GM06990 (cell line): Measurements from ENCODE around the gene STT3A.

Experiments used
- DNase-seq: peaks from one replicate; pipeline ENCODE4 v3.0.0-alpha.2; 2011; ENCODE audit not compliant: insufficient read length; ENCODE audit errors: extremely low read depth
- H3K27me3 ChIP-seq: replicated peaks from 2 replicates; pipeline ENCODE4 v1.6.0; 2011; ENCODE audit warnings: low read length; ENCODE audit not compliant: control insufficient read depth, insufficient read depth
- H3K36me3 ChIP-seq: 2 replicates; pipeline ENCODE4 v1.5.1; 2011; ENCODE audit warnings: low read length; ENCODE audit not compliant: control insufficient read depth, insufficient read depth
- H3K4me3 ChIP-seq: replicated peaks from 2 replicates; pipeline ENCODE4 v1.5.1; 2011; ENCODE audit warnings: low read depth, mild to moderate bottlenecking, control low read depth, low read length
- CTCF ChIP-seq: IDR thresholded peaks from 2 replicates; pipeline ENCODE4 v1.5.1; 2011; ENCODE audit warnings: low read length, control low read depth, mild to moderate bottlenecking, inconsistent platforms; ENCODE audit not compliant: insufficient read depth, poor library complexity, severe bottlenecking

Gene STT3A

GRCh38 chr11:125554038-125554437 is 38.6 kb upstream of the STT3A start:
- H3K27me3 ChIP-seq = no peaks in the 10 kb centered on the region
- H3K4me3 ChIP-seq = no peak overlapping the region
- no peaks in the 10 kb centered on the region for H3K36me3 ChIP-seq
- no peak for DNase-seq
- no peak for TF ChIP-seq CTCF

- Histone ChIP-seq H3K27me3 (no peaks in the 10 kb centered on the region), H3K36me3 (no peaks in the 10 kb centered on the region), H3K4me3 (no peak overlapping the region)
- no peak for DNase-seq
- TF ChIP-seq CTCF = no peak
These were observed 32.8 kb upstream of the STT3A start for GRCh38 chr11:125559888-125560287.

GRCh38 chr11:125561924-125562323 is 30.7 kb upstream of the STT3A start:
- TF ChIP-seq CTCF = no peak
- Histone ChIP-seq H3K4me3 (no peak overlapping the region), H3K36me3 (no peaks in the 10 kb centered on the region), H3K27me3 (no peaks in the 10 kb centered on the region)
- DNase-seq = no peak

GRCh38 chr11:125562430-125562829 is 30.2 kb upstream of the STT3A start:
- no peak for TF ChIP-seq CTCF
- DNase-seq = no peak
- H3K27me3 ChIP-seq = no peaks in the 10 kb centered on the region
- H3K4me3 ChIP-seq = no peak overlapping the region
- no peaks in the 10 kb centered on the region for H3K36me3 ChIP-seq

GRCh38 chr11:125564357-125564756 is 28.3 kb upstream of the STT3A start:
- Histone ChIP-seq H3K4me3 (no peak overlapping the region), H3K36me3 (no peaks in the 10 kb centered on the region), H3K27me3 (no peaks in the 10 kb centered on the region)
- no peak for TF ChIP-seq CTCF
- no peak for DNase-seq

- TF ChIP-seq CTCF = no peak
- no peaks in the 10 kb centered on the region for H3K27me3 ChIP-seq
- no peak for DNase-seq
These were observed 26.4 kb upstream of the STT3A start for GRCh38 chr11:125566235-125566634.

More at GRCh38 chr11:125566235-125566634, 26.4 kb upstream of the STT3A start:
- H3K4me3 ChIP-seq = no peak overlapping the region
- no peaks in the 10 kb centered on the region for H3K36me3 ChIP-seq
